GM21825 (cell line): ENCODE results near the gene NEMF.
"Not testable (repeated sequence)": the region's sequence is repeated elsewhere in the genome, so short reads cannot be mapped to it uniquely, and the experiment has no call there.

Experiments
- ATAC-seq: cut with Tn5 transposase; IDR thresholded peaks from one replicate; pipeline ENCODE4 v1.9.1; 2021; ENCODE audit warnings: mild to moderate bottlenecking, moderate library complexity; ENCODE audit not compliant: unreplicated experiment

Gene NEMF

GRCh38 chr14:49852301-49853157, at the start of gene NEMF:
TSS of gene NEMF (minus strand) at chr14:49852788. CDS start at chr14:49852753, 35 bp downstream.
- peak; percentile 75 for ATAC-seq

GRCh38 chr14:49900973-49901372, 48.4 kb upstream of the NEMF start:
- ATAC-seq = no peak

GRCh38 chr14:49898485-49898884, 45.9 kb upstream of the NEMF start:
- ATAC-seq = no peak

- no peak for ATAC-seq
Measured at GRCh38 chr14:49897965-49898364, 45.4 kb upstream of the NEMF start.

GRCh38 chr14:49897414-49897813, 44.8 kb upstream of the NEMF start:
- no peak for ATAC-seq

GRCh38 chr14:49896966-49897365, 44.4 kb upstream of the NEMF start:
- ATAC-seq = no peak

- ATAC-seq = not testable (repeated sequence)
Measured at GRCh38 chr14:49896272-49896671, 43.7 kb upstream of the NEMF start.

GRCh38 chr14:49895480-49895879, 42.9 kb upstream of the NEMF start:
- no peak for ATAC-seq

GRCh38 chr14:49894214-49895107, 41.9 kb upstream of the NEMF start:
- not testable (repeated sequence) for ATAC-seq

- ATAC-seq = peak; percentile 41
Measured at GRCh38 chr14:49893309-49894213, 41.0 kb upstream of the NEMF start.

GRCh38 chr14:49892636-49893308, 40.2 kb upstream of the NEMF start, which contains the start of gene ARF6:
TSS of gene ARF6 (plus strand) at chr14:49893082. CDS start at chr14:49893737, 655 bp downstream.
- ATAC-seq = peak; percentile 83

GRCh38 chr14:49892301-49892635, 39.7 kb upstream of the NEMF start:
- peak; percentile 24 for ATAC-seq

GRCh38 chr14:49888293-49888692, 35.7 kb upstream of the NEMF start:
- ATAC-seq = no peak

GRCh38 chr14:49886523-49886922, 33.9 kb upstream of the NEMF start:
- ATAC-seq = no peak

- no peak for ATAC-seq
Measured at GRCh38 chr14:49882826-49883694, 30.5 kb upstream of the NEMF start.

- no peak for ATAC-seq
Measured at GRCh38 chr14:49881350-49882001, 28.9 kb upstream of the NEMF start.

GRCh38 chr14:49880267-49881064, 27.9 kb upstream of the NEMF start:
- ATAC-seq = no peak
